D341Med (cell line): ENCODE results near the gene POU2F2.

Experiments
- DNase-seq: peaks from one replicate; pipeline ENCODE4 v3.0.0; 2012; ENCODE audit warnings: low spot score

Gene POU2F2

DNA sequence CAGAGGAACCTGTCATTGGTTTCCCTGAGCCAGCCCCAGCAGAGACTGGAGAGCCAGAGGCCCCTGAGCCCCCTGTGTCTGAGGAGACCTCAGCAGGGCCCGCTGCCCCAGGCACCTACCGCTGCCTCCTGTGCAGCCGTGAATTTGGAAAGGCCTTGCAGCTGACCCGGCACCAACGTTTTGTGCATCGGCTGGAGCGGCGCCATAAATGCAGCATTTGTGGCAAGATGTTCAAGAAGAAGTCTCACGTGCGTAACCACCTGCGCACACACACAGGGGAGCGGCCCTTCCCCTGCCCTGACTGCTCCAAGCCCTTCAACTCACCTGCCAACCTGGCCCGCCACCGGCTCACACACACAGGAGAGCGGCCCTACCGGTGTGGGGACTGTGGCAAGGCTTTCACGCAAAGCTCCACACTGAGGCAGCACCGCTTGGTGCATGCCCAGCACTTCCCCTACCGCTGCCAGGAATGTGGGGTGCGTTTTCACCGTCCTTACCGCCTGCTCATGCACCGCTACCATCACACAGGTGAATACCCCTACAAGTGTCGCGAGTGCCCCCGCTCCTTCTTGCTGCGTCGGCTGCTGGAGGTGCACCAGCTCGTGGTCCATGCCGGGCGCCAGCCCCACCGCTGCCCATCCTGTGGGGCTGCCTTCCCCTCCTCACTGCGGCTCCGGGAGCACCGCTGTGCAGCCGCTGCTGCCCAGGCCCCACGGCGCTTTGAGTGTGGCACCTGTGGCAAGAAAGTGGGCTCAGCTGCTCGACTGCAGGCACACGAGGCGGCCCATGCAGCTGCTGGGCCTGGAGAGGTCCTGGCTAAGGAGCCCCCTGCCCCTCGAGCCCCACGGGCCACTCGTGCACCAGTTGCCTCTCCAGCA lies 52.1 kb downstream of the POU2F2 start:
- DNase-seq = no peak

- DNase-seq = no peak
Measured at GRCh38 chr19:42079276-42079669, 53.0 kb downstream of the POU2F2 start.

GRCh38 chr19:42078538-42079275 lies 53.5 kb downstream of the POU2F2 start:
- no peak for DNase-seq

GRCh38 chr19:42078058-42078457 lies 54.2 kb downstream of the POU2F2 start:
- DNase-seq = no peak

GRCh38 chr19:42076380-42076944 lies 55.8 kb downstream of the POU2F2 start:
- no peak for DNase-seq

GRCh38 chr19:42075616-42076379 lies 56.4 kb downstream of the POU2F2 start, which contains the start of gene ZNF574:
Gene ZNF574 (plus strand): TSS chr19:42076166. CDS start chr19:42078607, 2,441 bp downstream.
- peak; percentile 97 for DNase-seq

DNA sequence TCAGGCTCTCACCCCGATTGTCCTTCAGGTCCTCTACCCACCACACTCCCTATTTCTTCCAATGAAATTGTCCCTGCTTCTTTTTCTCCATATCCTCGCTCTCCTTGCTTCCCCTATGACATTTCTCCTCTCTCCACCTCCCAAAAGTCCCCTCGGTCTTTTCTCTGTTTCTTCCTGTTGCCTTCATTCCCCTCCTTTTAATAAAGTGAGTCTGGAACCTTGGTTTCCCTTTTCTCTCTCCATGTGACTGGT lies 57.0 kb downstream of the POU2F2 start:
- DNase-seq = no peak

- no peak for DNase-seq
Measured at GRCh38 chr19:42074513-42075363, 57.5 kb downstream of the POU2F2 start.

DNA sequence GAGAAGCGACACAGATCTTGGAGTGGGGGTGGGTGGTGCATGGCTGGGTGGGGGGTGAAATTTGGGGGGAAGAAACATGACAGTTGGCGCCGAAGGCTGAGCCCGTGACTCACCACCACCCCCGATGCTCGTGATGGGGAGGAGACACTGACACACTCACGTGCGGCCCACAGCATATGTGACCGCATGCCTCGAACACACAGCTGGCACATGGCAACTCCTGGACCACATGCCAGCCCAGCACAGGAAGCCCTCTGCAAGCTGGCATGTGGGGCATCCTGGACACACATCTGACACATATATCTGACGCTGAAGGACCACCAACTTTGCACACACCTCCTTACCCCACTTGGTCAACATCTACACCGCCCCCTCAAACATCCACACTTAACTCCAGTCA lies 61.0 kb downstream of the POU2F2 start:
- no peak for DNase-seq

DNA sequence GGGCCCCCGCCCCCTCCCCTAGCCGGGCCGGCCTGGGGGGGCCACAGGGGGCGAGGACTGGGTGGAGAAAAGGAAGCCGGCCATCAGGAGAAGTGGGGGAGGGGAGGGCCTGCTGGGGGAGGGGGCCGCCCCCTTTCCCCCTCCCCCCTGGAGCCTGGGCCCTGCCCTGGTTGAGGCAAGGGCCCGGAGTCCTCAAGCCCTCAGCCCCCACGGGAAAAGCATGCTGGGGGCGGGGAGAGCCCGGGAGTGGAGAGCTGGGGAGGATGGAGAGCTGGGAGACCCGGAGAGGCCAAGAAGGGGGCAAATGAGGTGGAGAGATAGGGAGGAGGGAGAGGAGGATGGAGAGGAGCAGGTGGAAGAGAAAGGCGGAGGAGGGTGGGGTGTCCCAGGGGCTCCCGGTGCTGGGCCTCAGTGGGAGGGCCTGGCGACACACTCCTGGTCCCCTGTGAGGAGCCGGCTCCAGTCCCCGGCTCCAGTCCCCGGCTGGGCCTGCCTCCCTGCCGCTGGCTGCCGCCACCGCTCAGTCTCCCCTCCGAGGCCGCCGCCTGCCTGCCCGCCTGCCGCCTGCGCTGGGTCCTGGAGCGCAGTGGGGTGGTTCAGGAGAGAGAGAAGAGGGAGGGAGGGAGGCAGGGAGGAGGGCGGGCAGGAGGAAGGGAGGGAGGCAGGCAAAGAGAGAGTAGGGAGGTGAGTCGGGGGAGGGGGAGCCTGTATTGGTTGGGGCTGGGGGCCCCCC lies 62.5 kb downstream of the POU2F2 start, which contains the start of gene GRIK5:
Gene GRIK5, minus strand, starts transcription at position 588 of the 733 bp plus-strand sequence. CDS start 4,436 bp downstream, outside the sequence.
- DNase-seq = peak; percentile 67

- no peak for DNase-seq
Measured at GRCh38 chr19:42068756-42069571, 63.3 kb downstream of the POU2F2 start.

- DNase-seq = no peak
Measured at GRCh38 chr19:42068361-42068755, 63.9 kb downstream of the POU2F2 start.

DNA sequence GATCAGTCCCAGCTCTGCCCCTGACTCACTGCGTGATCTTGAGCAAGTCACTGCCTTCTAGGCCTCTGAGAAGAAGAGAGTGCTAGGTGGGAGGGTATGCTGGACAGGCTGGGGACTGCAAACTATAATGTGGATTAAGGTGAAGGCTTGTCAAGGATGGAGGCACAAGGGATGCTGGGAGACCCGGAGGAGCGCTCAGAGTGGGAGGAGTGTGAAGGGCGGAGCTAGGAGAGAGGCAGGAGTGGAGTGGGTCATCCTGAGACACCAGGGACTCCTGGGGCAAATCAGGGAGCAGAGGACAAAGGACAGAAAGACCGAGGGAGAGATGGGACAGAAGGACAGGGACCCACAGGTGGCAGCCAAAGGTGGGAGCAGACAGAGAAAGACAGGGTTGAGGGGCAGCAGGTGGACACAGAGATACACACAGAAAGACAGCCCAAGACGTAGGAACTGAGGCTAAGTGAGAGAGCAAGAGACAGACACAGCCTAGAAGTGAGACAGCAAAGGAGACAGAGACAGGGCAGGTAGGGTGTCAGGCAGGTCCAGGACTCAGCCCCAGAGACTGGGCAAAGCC lies 64.8 kb downstream of the POU2F2 start:
- no peak for DNase-seq

DNA sequence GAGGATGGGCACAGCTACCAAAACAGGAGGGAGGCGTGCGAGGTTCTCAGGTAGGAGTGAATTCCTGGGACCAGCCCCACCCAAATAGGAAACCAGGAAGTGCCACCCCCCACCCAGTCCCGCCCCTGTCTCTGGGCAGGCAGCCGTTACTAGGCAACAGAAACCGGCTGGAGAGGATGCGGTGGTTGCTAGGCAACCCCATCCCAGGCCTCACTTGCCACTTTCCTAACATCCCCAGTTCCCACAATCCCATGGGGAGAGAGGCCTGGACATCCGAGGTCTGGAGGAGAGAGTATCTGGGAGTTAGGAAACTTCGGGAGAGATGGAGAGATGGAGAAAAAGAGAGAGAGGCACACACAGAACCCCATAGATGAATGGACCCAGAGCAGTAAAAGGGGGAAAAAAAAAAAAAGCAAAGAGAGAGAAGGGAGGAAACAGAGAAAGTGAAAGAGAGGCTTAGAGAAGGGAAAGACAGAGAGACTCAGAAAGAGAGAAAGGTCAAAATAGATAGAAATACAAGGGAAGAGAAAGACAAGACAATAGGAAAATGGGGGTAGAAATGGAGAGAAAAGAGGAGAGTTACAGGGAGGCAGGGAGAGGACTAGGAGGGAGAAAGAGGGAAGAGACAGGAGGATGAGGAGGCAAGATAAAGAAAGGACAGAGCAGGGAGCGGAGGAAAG lies 66.0 kb downstream of the POU2F2 start:
- peak; percentile 67 for DNase-seq

DNA sequence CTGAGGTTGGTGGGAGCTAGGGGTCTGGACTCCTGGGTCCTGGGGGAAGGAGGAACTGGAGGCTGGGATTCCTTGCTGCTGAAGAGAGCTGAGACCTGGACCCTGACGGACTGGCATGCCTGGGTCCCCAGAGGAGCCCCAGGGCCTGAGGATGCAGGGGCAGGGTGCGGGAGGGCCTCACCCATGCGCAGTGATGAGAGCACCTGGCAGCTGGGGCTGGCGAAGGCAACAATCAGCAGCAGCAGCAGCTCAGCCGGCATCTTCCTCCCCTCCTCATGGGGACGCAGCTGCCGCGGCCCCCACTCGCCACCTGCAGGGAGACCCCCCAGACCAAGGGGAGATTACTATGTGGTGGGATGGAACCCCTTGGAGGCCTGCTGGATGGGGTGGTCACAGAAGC lies 66.7 kb downstream of the POU2F2 start:
- no peak for DNase-seq

DNA sequence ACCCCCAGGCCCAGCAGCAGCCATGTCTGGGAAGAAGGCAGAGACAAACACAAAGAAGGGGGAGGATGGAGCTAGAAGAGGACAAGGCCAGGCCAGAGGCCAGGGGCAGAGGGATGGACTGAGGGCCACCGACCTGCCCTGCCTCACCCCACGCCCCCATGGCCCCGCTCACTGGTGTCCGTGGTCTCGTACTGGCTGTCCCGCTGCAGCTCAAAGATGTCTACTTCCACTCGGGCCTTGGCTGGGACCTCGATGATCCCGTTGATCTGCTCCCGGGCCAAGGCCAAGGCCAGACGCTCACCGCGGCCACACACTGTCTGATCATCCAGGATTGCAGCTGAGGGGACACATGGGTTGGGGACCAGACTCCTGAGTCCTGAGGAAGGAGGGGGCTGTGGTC lies 67.2 kb downstream of the POU2F2 start:
- DNase-seq = no peak

DNA sequence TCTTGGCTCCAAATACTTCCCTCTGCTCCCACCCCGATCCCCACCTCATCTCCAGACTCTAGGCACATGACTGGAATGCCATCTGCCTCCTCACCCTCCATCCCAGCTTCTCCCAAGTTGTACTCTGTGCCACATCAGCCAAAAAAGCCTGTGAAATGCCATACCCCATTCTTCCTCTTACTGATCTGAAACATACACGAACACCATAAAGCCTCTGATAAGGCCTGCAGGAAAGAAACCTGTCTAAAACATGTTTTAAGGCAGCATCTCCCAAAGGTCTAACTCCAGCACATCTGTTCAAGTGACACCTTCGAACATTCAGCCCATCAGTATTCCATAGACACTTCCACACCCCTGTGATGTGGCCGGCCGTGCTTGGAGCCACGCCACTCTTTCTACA lies 67.8 kb downstream of the POU2F2 start:
- DNase-seq = no peak

- DNase-seq = no peak
Measured at GRCh38 chr19:42062381-42062780, 69.9 kb downstream of the POU2F2 start.

- DNase-seq = no peak
Measured at GRCh38 chr19:42060117-42060516, 72.1 kb downstream of the POU2F2 start.
